SU-DHL-6 (cell line): ENCODE data around the gene OXSR1.

Experiments used
- H2AFZ ChIP-seq: fragments of 200-600 bp; sonication (generic); 2 replicates; pipeline ENCODE4 v1.6.1; 2014; ENCODE audit warnings: low read depth, mild to moderate bottlenecking, moderate library complexity, mixed read lengths, antibody characterized with exemption, low read length; ENCODE audit not compliant: severe bottlenecking
- H3F3A ChIP-seq: fragments of 200-600 bp; shearing (Covaris generic); 2 replicates; pipeline ENCODE4 v1.6.0; 2016; ENCODE audit warnings: antibody characterized with exemption, mild to moderate bottlenecking; ENCODE audit not compliant: insufficient read depth
- H3K27ac ChIP-seq: fragments of 200-600 bp; sonication (generic); 2 replicates; pipeline ENCODE4 v1.5.1; 2016; ENCODE audit warnings: low read depth, mild to moderate bottlenecking, low read length, moderate library complexity, mixed read lengths
- H3K27me3 ChIP-seq: fragments of 200-600 bp; sonication (generic), shearing (Covaris generic); 2 replicates; pipeline ENCODE4 v1.6.0; 2014; ENCODE audit warnings: mild to moderate bottlenecking, low read length
- H3K36me3 ChIP-seq: fragments of 200-600 bp; sonication (generic); 2 replicates; pipeline ENCODE4 v1.6.1; 2014; ENCODE audit warnings: mild to moderate bottlenecking, low read length, mixed read lengths
- H3K4me2 ChIP-seq: fragments of 300-600, 200-600 bp; shearing (Covaris generic), sonication (generic); 2 replicates; pipeline ENCODE4 v1.6.0; 2014; ENCODE audit warnings: low read length, low read depth, mild to moderate bottlenecking; ENCODE audit not compliant: poor library complexity, severe bottlenecking
- H3K4me3 ChIP-seq: fragments of 200-600 bp; sonication (generic); 2 replicates; pipeline ENCODE4 v1.5.1; 2014; ENCODE audit warnings: antibody characterized with exemption, low read length, mild to moderate bottlenecking, mixed read lengths; ENCODE audit not compliant: insufficient read depth, poor library complexity, severe bottlenecking
- H3K79me2 ChIP-seq: fragments of 200-600 bp; sonication (generic); 2 replicates; pipeline ENCODE4 v1.6.1; 2014; ENCODE audit warnings: mild to moderate bottlenecking, low read length, moderate library complexity; ENCODE audit not compliant: insufficient read depth
- H3K9ac ChIP-seq: fragments of 200-600 bp; sonication (generic); 2 replicates; pipeline ENCODE4 v1.7.0; 2014; ENCODE audit warnings: mild to moderate bottlenecking, low read length
- H3K9me2 ChIP-seq: fragments of 200-600 bp; sonication (generic); replicated peaks from 2 replicates; pipeline ENCODE4 v1.6.1; 2014; ENCODE audit warnings: low read length; ENCODE audit not compliant: insufficient read depth
- H3K9me3 ChIP-seq: fragments of 200-600 bp; sonication (generic); 2 replicates; pipeline ENCODE4 v1.6.1; 2014; ENCODE audit warnings: low read length, mixed read lengths; ENCODE audit not compliant: insufficient read depth
- H4K20me1 ChIP-seq: fragments of 200-600 bp; sonication (generic); 2 replicates; pipeline ENCODE4 v1.6.1; 2014; ENCODE audit warnings: low read depth, mild to moderate bottlenecking, antibody characterized with exemption, low read length, moderate library complexity, mixed read lengths
- CTCF ChIP-seq: fragments of 200-600 bp; sonication (generic); IDR thresholded peaks from one replicate; pipeline ENCODE4 v1.5.1; 2017; ENCODE audit warnings: antibody characterized with exemption, mild to moderate bottlenecking, low read length, moderate library complexity; ENCODE audit not compliant: insufficient read depth, poor library complexity, severe bottlenecking
- EZH2phosphoT487 ChIP-seq: fragments of 200-600 bp; sonication (generic), shearing (Covaris generic); conservative IDR thresholded peaks from 2 replicates; pipeline ENCODE4 v1.6.1; 2018; ENCODE audit warnings: mild to moderate bottlenecking, antibody characterized with exemption, low read length, moderate library complexity, mixed read lengths

OXSR1 gene

GRCh38 chr3:38268087-38268486, 102.8 kb downstream of the OXSR1 start:
- no peaks in the 10 kb centered on the region for H4K20me1 ChIP-seq
- H2AFZ ChIP-seq = no peak overlapping the region
- no peaks in the 10 kb centered on the region for H3K9me3 ChIP-seq
- no peaks in the 10 kb centered on the region for H3K9me2 ChIP-seq
- no peak overlapping the region for H3K4me2 ChIP-seq
- H3K27ac ChIP-seq = no peak overlapping the region
- no peaks in the 10 kb centered on the region for H3K27me3 ChIP-seq
- H3K36me3 ChIP-seq = no peaks in the 10 kb centered on the region
- 0 out of 2 replicates have a peak, but pooled peaks cover 4% of the 10 kb centered on the region for H3F3A ChIP-seq
- H3K9ac ChIP-seq = no peak overlapping the region
- no peak overlapping the region for H3K4me3 ChIP-seq
- TF ChIP-seq CTCF (no peak), EZH2phosphoT487 (no peak)
- no peaks in the 10 kb centered on the region for H3K79me2 ChIP-seq

- TF ChIP-seq CTCF (no peak), EZH2phosphoT487 (no peak)
- H3K4me3 ChIP-seq = no peak overlapping the region
- no peaks in the 10 kb centered on the region for H4K20me1 ChIP-seq
- no peaks in the 10 kb centered on the region for H3K79me2 ChIP-seq
- no peaks in the 10 kb centered on the region for H3K36me3 ChIP-seq
- no peak overlapping the region for H3K9ac ChIP-seq
- no peaks in the 10 kb centered on the region for H3K9me2 ChIP-seq
- H3K9me3 ChIP-seq = no peaks in the 10 kb centered on the region
- no peak overlapping the region for H2AFZ ChIP-seq
- no peaks in the 10 kb centered on the region for H3K27me3 ChIP-seq
- no peak overlapping the region for H3K27ac ChIP-seq
- no peak overlapping the region for H3K4me2 ChIP-seq
- H3F3A ChIP-seq = 0 out of 2 replicates have a peak, but pooled peaks cover 4% of the 10 kb centered on the region
Observed at GRCh38 chr3:38268522-38268921, 103.2 kb downstream of the OXSR1 start.

GRCh38 chr3:38270606-38271005, 105.3 kb downstream of the OXSR1 start:
- no peak for TF ChIP-seq EZH2phosphoT487
- no peak for TF ChIP-seq CTCF
- H3K27me3 ChIP-seq = no peaks in the 10 kb centered on the region
- H3K9me3 ChIP-seq = no peaks in the 10 kb centered on the region
- H3K9ac ChIP-seq = no peak overlapping the region
- no peaks in the 10 kb centered on the region for H3K9me2 ChIP-seq
- no peaks in the 10 kb centered on the region for H4K20me1 ChIP-seq
- H3K27ac ChIP-seq = no peak overlapping the region
- H2AFZ ChIP-seq = no peak overlapping the region
- H3K4me2 ChIP-seq = no peak overlapping the region
- H3K36me3 ChIP-seq = no peaks in the 10 kb centered on the region
- no peaks in the 10 kb centered on the region for H3K79me2 ChIP-seq
- no peak overlapping the region for H3K4me3 ChIP-seq
- H3F3A ChIP-seq = 0 out of 2 replicates have a peak, but pooled peaks cover 4% of the 10 kb centered on the region
